Body of pancreas (tissue), 4 donors: ENCODE results near the gene PVALB.

Source experiments
- CTCF ChIP-seq, 7 experiments: fragments of 450-650 bp in 4 of 7; fragments of 200-600 bp in 3 of 7; sonication (generic) in 3 of 7; IDR thresholded peaks; one replicate each; pipeline ENCODE4 v1.5.1; 2016 to 2019; ENCODE audit warnings: antibody characterized with exemption in 7 of 7
- POLR2A ChIP-seq, 3 donors: fragments of 450-650 bp; IDR thresholded peaks; one replicate each; pipeline ENCODE4 v1.6.1; 2016; ENCODE audit warnings: antibody characterized with exemption in 3 of 3, mild to moderate bottlenecking in 2 of 3

- TF ChIP-seq CTCF (IDR thresholded peaks at IDR 0.05) (no peak), POLR2A (IDR thresholded peaks at IDR 0.05) (no peak)
These were observed 12.0 kb upstream of the PVALB start for GRCh38 chr22:36828815-36829214.
